Measurements from ENCODE around the gene CDC42EP4.

DNA sequence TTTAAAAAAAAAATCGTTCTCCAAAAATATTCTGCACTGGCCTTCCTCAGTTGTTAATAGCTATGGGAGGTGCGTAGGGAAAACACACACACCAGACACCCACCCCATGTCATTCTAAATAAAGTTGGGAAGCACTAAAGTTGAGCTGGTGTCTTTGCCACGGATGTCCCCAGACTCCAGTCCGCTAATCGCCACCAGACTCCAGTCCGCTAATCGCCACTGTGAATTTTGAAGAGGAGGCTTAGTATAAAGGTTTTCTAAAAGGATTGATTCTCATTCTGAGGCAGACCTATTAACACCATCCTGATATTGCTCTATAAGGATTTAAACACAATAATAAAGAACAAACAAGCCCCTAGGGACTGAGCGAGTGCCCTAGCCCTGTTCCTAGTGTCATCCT is 27.4 kb downstream of the CDC42EP4 start:
- no peak for TF ChIP-seq CTCF (IDR thresholded peaks at IDR 0.05; ENCODE audit: low read length)
- no peak for TF ChIP-seq EZH2phosphoT487 (IDR thresholded peaks at IDR 0.05; ENCODE audit: low read length)

Measured in MM.1S (cell line).